Stimulated activated CD4-positive, alpha-beta T cell treated with anti-CD3 and anti-CD28 coated beads, Interleukin-15, amount 100 ng/mL, for 48 hours (primary cell): ENCODE measurements around the gene SELENOV.

Experiments
- DNase-seq, 2 donors: peaks; one replicate each; pipeline ENCODE4 v3.0.0-alpha.2; 2020; ENCODE audit warnings: low read depth in 2 of 2

The SELENOV gene

GRCh38 chr19:39557811-39558623, 43.1 kb downstream of the SELENOV start:
- no peak for DNase-seq

DNA sequence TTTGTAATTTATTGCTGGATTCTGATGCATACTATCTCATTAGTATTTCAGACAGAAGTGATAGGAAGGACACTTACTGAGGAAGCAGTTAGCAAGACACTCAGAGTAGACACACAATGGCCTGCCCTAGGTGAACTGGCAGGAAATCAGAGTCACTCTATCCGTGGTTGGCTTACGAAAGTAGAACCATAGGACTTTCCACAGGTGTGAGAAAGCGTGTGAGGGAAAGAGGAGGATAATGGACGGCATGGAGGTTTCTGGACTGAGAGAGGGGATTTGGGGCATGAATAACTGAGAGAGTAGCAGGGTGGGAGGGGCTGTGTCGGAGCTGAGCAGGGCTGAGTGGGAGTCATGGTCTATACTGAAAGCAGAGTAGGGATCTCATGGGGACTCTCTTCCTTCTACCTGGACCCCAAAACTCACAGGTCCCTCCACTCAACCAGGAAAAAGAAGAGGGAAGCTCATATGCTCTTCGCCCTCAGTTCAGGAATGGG, 43.7 kb downstream of the SELENOV start:
- DNase-seq, result no peak

GRCh38 chr19:39563408-39563807, 48.5 kb downstream of the SELENOV start:
- no peak for DNase-seq

- no peak for DNase-seq
These were observed 51.1 kb downstream of the SELENOV start for GRCh38 chr19:39566064-39566463.

DNA sequence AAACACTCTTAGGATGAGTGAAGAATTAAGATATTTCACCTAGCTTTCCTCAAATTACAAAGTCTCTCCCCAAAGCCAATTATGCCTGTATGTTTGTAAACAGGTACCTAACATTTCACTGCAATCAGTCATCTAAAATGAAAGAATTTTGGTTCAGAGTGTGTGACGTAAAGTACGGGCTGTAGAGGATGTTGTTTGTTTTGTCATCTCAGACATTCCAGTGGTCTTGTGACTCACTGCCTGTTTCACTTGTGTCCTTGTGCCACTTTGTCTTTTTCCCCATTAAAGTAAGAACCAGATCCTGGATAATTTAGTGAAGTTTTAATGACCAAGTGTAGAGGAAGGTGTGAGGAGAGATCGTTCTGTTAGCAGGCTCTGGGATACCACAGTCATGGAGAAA, 53.7 kb downstream of the SELENOV start:
- DNase-seq, result no peak
